Left hindlimb (tissue), 1 donor: ENCODE measurements around the gene GPR143.
"Not testable (repeated sequence)": the region's sequence is repeated elsewhere in the genome, so short reads cannot be mapped to it uniquely, and the experiment has no call there.

Experiments used
- DNase-seq: peaks from one replicate; pipeline ENCODE4 v3.0.0-alpha.2; 2018

GPR143 gene

GRCh38 chrX:9765737-9766097 lies at the start of gene GPR143:
Gene GPR143 (minus strand): TSS chrX:9765847. CDS start chrX:9765817, 30 bp downstream.
- DNase-seq: no peak

GRCh38 chrX:9811086-9811485 lies 45.4 kb upstream of the GPR143 start:
- DNase-seq: not testable (repeated sequence)

DNA sequence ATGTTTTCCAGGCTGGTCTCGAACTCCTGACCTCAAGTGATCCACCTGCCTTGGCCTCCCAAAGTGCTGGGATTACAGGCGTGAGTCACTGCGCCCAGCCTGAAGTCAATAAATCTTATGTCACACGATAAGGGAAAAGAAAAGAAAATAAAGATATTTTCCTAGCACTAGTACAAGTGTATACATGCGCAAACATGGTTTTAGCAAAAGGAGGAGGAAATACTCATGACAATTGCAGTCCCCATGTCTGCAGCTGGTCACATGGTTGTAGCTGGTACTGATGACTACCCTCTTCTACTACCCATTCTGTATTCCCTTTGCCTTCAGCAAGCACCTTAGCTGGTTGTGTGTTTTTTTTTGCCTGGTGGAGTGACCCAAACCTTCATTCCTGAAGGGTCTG lies 44.2 kb upstream of the GPR143 start:
- DNase-seq: not testable (repeated sequence)

- no peak for DNase-seq
Observed at GRCh38 chrX:9807355-9808182, 41.9 kb upstream of the GPR143 start.

GRCh38 chrX:9805956-9806355 lies 40.3 kb upstream of the GPR143 start:
- DNase-seq: no peak

DNA sequence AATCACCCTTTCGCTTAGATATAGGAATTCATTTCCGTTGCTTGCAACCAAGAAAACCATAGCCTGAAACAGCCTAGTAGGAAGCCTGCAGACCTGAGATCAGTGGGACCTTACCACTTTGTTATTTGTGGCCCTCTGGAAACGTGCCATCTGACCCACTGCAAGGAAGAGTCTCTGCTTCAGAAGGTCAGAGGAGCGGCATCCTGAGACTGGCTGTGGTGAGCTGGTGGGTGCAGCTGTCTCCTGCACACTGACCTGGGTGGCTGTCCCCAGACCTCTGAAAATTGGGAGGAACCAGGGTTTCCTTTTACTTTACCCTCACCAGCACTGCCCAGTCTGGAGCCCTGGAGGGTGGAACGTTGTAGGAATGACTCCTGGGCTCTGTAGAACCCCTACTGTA lies 38.8 kb upstream of the GPR143 start:
- DNase-seq: no peak

DNA sequence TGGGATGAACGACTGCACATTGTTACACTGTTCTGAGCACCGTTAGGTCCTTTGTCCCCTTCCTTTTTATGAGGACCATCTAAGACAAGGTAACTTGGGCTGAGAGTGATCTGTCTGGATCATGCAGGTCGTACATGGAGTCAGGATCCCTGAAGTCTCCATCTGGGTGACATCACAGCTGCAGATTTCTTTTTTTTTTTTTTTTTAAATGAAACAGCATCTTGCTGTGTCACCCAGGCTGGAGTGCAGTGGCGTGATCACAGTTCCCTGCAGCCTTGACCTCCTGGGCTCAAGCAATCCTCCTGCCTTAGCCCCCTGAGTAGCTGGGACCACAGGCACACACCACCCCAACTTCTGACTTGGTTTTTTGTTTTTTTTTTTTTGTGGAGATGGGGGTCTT lies 37.1 kb upstream of the GPR143 start:
- no peak for DNase-seq

DNA sequence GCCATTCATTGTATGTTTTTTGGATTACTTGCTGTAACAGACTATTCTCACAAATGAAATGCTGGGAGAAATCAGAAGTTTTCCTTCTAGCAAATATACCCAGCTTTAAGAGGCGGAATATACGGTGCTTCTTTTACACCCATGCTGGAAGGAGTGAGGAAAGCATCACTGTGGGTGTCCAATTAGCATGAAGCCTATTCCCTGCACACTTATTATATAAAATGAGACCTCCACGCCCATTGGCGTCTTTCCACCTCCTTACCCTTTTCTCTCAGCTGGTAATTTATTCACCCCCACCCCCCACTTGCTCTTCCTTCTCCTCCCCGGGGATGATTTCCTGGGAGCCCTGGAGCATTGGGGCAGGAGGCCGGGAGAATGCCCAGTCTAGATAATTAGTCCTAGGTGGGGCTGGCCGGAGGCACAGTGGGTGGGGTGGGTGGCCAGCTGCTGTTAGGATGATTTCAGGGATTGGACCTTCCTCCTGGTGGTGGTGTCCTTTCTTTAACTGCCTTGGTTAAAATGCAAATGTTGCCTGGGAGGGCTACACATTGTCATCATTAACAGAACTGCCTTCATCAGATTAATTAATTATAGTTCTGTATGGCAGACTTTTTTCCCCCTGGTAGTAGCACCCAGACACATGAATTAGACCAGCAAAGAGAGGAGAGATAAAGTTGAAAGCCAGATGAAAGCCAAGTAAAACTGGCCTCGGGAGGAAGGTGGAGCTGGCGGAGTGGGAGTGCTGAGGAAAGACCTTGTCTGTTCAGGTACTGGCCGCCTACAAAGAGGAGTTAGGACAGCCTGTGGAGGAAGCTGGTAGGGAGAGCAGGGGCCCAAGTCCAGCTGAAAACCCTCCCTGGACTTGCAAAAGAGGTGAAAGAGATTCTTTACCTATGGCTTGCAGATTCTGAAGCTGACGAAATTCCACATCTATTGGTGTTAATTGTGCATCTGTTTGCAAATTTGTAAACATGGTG lies 32.0 kb upstream of the GPR143 start:
- DNase-seq: no peak

DNA sequence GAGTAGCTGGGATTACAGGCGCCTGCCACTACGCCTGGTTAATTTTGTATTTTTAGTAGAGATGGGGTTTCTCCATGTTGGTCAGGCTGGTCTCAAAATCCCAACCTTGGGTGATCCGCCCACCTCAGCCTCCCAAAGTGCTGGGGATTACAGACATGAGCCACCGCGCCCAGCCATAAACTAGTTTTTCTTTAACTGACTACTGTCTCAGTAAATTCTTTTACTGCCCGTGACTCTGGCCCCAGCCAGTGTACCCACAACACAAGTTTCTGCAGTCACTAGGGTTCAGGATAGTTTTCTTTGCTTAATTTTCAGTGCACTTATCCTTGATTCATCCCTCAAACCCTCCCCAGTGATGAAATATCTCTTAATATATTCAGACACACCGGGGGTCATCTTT lies 28.8 kb upstream of the GPR143 start:
- DNase-seq: no peak

- DNase-seq: no peak
Observed at GRCh38 chrX:9790866-9791265, 25.2 kb upstream of the GPR143 start.

- DNase-seq: no peak
Observed at GRCh38 chrX:9789555-9789954, 23.9 kb upstream of the GPR143 start.

DNA sequence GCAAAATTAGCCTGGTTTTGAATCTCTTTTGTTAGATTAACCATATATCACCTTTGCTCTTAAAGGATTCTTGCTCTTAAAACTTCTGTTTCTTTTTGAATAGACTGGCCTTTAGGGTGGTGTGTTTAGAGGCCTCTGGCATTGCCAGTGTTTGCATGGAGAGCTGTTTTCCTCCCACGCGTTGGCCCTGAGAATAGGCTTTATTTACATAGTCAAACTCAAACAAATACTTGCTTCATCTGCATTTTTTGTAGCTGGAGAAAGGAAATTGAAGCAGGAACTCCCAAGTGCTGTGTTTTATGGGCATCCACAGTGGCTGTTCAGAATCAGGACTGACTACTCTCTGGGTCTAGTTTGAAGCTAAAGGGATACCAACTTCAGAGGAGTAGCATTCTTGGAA lies 23.3 kb upstream of the GPR143 start:
- no peak for DNase-seq

GRCh38 chrX:9786798-9787635 lies 21.4 kb upstream of the GPR143 start:
- peak; percentile 38 for DNase-seq

- peak; percentile 46 for DNase-seq
Observed at GRCh38 chrX:9785944-9786797, 20.5 kb upstream of the GPR143 start, which contains the start of gene SHROOM2. Gene SHROOM2 (plus strand): TSS chrX:9786429. CDS start chrX:9786546, 117 bp downstream.

GRCh38 chrX:9785254-9785943 lies 19.8 kb upstream of the GPR143 start:
- DNase-seq: no peak

GRCh38 chrX:9784332-9784731 lies 18.7 kb upstream of the GPR143 start:
- DNase-seq: no peak

DNA sequence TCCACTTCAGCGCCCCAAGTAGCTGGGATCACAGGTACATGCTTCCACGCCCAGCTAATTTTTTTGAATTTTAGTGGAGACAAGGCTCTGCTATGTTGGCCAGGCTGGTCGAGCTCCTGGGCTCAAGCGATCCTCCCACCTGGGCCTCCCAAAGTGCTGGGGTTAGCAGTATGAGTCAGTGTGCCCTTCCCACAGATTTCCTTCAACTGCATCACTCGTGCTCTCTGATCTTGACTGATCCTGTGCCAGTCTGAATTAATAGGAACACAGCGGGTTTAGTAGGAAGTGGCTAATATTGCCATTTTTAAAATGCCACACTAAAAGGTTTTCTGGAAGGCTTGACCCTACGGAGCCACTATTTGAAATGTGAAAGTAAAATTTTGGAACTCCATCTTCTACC lies 16.3 kb upstream of the GPR143 start:
- no peak for DNase-seq

DNA sequence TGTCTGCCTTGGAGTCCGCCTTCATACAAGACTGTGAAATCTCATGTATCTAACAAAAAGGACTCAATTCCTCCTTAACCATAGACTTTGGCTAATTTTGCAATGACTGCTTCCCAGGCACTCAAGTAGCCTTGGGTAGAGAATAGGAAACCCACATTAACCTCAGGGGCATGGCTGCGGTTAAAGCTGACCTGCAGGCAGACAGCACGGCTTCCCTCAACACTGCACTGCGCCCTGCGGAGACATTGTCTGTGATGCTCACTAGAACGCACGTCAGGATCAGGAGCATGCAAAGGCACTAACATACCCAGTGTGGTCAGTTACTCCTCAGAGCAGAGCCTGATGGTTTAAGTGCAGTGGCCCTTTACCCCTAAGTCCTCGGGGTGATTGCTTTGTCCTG lies 10.3 kb upstream of the GPR143 start:
- DNase-seq: no peak

DNA sequence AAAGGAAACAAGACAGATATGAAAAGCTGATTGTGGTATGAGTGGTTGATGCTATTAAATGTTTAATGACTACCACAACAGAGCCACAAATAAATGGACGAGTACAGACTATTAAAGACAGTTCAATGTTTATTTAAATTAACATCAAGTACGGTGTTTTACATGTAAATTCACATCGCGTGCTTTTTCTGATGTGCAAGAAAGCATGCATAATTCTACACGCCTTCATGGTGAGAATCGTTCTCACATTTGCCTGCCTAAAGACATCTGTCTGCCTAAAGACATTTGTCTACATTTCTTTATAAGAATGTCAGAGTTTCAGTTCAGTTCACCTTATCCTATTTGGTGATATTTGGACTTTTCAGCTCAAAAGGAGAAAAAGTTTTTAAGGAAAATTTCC lies 7.3 kb upstream of the GPR143 start:
- DNase-seq: no peak

GRCh38 chrX:9770319-9770718 lies 4.7 kb upstream of the GPR143 start:
- DNase-seq: no peak

DNA sequence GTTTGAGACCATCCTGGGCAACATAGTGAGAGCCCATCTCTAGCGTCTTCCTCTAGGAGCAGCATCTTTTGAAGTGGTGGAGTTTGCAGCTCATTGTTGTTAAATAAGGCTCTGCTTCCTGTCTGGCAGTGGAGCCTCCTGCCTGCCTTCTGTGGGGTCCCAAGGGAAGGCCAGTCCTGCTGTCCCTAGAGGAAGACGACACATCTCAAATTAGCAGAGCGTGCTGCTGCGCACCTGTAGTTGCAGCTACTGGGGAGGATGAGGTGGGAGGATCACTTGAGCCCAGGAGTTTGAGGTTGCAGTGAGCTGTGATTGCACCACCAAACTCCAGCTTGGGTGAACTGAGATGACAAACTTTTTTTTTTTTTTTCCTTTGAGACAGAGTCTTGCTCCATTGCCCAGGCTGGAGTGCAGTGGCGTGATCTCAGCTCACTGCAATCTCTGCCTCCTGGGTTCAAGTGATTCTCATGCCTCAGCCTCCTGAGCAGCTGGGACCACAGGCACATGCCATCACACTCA lies 2.7 kb upstream of the GPR143 start:
- DNase-seq: not testable (repeated sequence)
